Cardiac fibroblast (primary cell): ENCODE data around the gene KRTAP16-1.

ENCODE experiments used
- DNase-seq, 2 donors: peaks; one replicate each; pipeline versions ENCODE4 v3.0.0 to v3.0.0-alpha.2; 2010; ENCODE audit warnings: low read depth in 2 of 2
- H3K4me3 ChIP-seq, 2 donors: replicated peaks in 1 of 2; 1 replicate in 1 of 2; 2 replicates in 1 of 2; pipeline ENCODE4 v1.5.1; 2011; ENCODE audit warnings: low read depth in 2 of 2, low read length in 2 of 2, mild to moderate bottlenecking in 2 of 2, moderate library complexity in 1 of 2
- CTCF ChIP-seq: IDR thresholded peaks from one replicate; pipeline ENCODE4 v1.5.1; 2011; ENCODE audit warnings: low read depth, mild to moderate bottlenecking, low read length, inconsistent platforms

Gene KRTAP16-1

GRCh38 chr17:41345992-41346391 lies 36.9 kb upstream of the KRTAP16-1 start:
- no peak for DNase-seq
- H3K4me3 ChIP-seq: no peak overlapping the region
- TF ChIP-seq CTCF: no peak

DNA sequence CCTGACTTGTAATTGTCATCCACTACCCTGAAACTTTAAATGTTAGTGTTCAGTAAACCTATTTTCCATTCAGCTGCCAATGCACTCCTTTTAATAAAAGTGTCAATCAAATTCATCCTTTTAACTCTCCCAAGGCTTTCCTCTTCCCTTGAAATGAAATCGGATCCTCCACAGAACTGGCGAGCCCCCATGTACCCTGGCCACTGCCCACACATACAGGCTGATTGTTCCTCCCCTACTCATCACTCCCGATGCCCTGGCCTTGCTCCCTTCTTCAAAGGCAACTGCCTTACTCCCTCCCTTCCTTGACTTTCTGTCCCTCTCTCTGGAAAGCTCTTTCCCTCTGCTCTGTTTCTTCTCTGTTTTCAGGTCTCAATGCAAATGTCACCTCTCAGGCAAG lies 33.9 kb upstream of the KRTAP16-1 start:
- no peak overlapping the region for H3K4me3 ChIP-seq
- TF ChIP-seq CTCF: no peak
- no peak for DNase-seq

DNA sequence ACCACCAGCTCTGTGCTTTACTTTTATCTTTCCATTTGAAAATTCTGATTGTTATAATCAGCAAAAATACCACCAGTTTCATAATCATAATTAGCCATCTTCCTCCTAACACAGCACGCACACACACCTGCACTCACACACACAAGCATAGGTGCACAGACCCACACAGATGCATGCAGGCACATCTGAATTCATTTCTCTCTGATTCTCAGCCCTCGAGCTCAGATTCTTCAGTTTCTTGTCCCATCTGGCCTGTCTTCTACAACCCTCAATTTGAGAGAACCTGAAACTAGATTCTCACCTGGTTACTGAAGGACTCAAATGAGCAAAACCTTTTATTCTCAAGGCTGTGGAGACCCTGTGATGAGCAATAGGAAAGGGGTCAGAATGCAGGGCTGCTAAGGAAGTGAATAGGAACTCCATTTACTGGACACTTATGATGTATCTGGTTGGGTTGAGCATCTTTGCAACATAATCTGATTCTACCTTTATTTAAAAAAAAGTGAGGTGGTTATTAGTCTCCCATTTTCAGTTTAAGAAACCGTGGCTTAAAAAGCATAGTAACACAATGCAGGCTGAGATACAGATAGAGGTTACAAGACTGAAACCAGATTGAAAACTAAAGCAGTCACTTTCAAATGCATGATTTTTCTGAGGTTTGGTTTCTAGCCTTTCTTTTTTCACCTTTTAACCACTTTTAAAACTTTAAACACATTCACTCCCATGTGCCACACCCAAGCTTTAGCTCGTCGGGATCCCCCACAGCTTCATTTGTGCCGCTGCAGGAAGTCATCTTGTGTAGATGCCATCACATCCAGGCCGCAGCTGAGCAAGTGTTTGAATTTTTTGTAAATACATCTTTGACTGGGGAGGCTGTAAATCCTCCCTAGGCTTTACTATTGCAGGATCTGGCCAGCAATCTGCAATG lies 32.1 kb upstream of the KRTAP16-1 start:
- no peak for TF ChIP-seq CTCF
- no peak for DNase-seq
- no peak overlapping the region for H3K4me3 ChIP-seq

DNA sequence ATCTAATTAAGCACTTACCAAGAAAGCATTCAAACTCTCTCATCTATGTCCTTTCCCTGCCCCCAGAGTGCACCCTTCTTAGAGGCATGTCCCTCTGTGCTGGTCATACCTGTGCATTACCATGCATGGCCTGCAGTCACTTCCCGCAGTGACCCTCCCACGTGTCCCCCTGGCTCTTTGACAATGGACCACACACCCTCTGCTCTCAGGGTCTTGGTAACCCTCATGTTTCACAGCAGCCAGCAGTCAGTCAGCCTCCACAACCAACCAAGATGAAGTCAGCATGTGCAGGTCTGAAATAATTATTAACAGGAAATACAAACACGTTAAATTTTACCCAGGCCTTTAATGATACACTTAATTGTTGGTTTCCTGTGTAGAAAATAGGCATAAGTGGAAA lies 31.4 kb upstream of the KRTAP16-1 start:
- no peak for DNase-seq
- H3K4me3 ChIP-seq: no peak overlapping the region
- TF ChIP-seq CTCF: no peak

GRCh38 chr17:41339571-41340172 lies 30.6 kb upstream of the KRTAP16-1 start:
- TF ChIP-seq CTCF: no peak
- no peak overlapping the region for H3K4me3 ChIP-seq
- no peak for DNase-seq

DNA sequence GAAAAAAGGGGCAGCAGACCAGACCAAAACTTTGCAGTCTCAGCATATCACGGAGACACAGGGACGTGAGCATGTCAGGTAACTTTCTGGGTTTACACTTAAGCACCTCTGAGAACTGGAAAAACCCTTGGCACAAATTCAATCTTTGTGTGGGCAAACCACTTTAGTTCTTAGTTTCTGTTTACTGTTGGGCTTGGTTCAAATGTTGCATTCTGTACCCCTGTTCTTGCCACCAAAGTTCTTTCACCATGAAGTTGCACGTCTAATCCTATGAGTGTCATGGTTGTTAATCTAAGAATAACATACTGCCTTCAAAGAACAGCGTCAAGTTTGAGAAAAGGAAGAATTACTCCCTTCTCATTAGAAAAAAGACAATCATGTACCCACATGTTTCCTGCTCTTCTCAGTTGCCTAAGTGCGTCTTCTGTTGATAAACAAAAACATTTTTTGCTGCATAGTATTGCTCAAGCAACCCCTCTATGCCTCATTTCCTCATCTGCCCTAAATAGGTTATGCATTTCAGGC lies 29.9 kb upstream of the KRTAP16-1 start:
- DNase-seq: peak; percentile 12 to 14
- no peak overlapping the region for H3K4me3 ChIP-seq
- no peak for TF ChIP-seq CTCF
